LoVo (cell line): ENCODE measurements around the gene CEP112.
"Not testable (repeated sequence)": the region's sequence is repeated elsewhere in the genome, so short reads cannot be mapped to it uniquely, and the experiment has no call there.

ENCODE experiments used
- DNase-seq: peaks from one replicate; pipeline ENCODE4 v3.0.0-alpha.2; 2016; ENCODE audit warnings: low spot score

CEP112 gene

GRCh38 chr17:65891231-65891735 lies 300.6 kb downstream of the CEP112 start:
- DNase-seq, result no peak

- no peak for DNase-seq
Observed at GRCh38 chr17:65888649-65889048, 303.3 kb downstream of the CEP112 start.

- no peak for DNase-seq
Observed at GRCh38 chr17:65886315-65887245, 305.4 kb downstream of the CEP112 start.

GRCh38 chr17:65885541-65886312 lies 306.2 kb downstream of the CEP112 start:
- no peak for DNase-seq

GRCh38 chr17:65876985-65877384 lies 314.9 kb downstream of the CEP112 start:
- DNase-seq, result no peak

GRCh38 chr17:65868881-65869280 lies 323.1 kb downstream of the CEP112 start:
- DNase-seq, result no peak

GRCh38 chr17:65867014-65867413 lies 324.9 kb downstream of the CEP112 start:
- no peak for DNase-seq

- no peak for DNase-seq
Observed at GRCh38 chr17:65865715-65866425, 326.1 kb downstream of the CEP112 start.

GRCh38 chr17:65864394-65864793 lies 327.5 kb downstream of the CEP112 start:
- DNase-seq, result no peak

- no peak for DNase-seq
Observed at GRCh38 chr17:65857718-65858117, 334.2 kb downstream of the CEP112 start.

- DNase-seq, result peak; percentile 45
Observed at GRCh38 chr17:65856865-65857264, 335.1 kb downstream of the CEP112 start.

GRCh38 chr17:65855675-65856074 lies 336.3 kb downstream of the CEP112 start:
- no peak for DNase-seq

- peak; percentile 69 for DNase-seq
Observed at GRCh38 chr17:65855245-65855644, 336.7 kb downstream of the CEP112 start.

- DNase-seq, result no peak
Observed at GRCh38 chr17:65853816-65854215, 338.1 kb downstream of the CEP112 start.

- no peak for DNase-seq
Observed at GRCh38 chr17:65852911-65853310, 339.0 kb downstream of the CEP112 start.

GRCh38 chr17:65851965-65852736 lies 339.8 kb downstream of the CEP112 start:
- no peak for DNase-seq

GRCh38 chr17:65850486-65850885 lies 341.4 kb downstream of the CEP112 start:
- DNase-seq, result peak; percentile 14

- no peak for DNase-seq
Observed at GRCh38 chr17:65848751-65849150, 343.2 kb downstream of the CEP112 start.

GRCh38 chr17:65841089-65841488 lies 350.8 kb downstream of the CEP112 start:
- no peak for DNase-seq

- not testable (repeated sequence) for DNase-seq
Observed at GRCh38 chr17:65837232-65837631, 354.7 kb downstream of the CEP112 start.

- no peak for DNase-seq
Observed at GRCh38 chr17:65833214-65833613, 358.7 kb downstream of the CEP112 start.
